Uterus (tissue), 2 donors: Measurements from ENCODE around the gene PPFIBP2.

ENCODE experiments used
- CTCF ChIP-seq, 4 experiments: fragments of 200-600 bp in 2 of 4; fragments of 450-650 bp in 2 of 4; sonication (generic) in 2 of 4; IDR thresholded peaks; one replicate each; pipeline ENCODE4 v1.5.1; 2016 to 2019; ENCODE audit warnings: antibody characterized with exemption in 4 of 4, mild to moderate bottlenecking in 2 of 4, moderate library complexity in 1 of 4
- POLR2A ChIP-seq, 2 donors: fragments of 450-650 bp; IDR thresholded peaks; one replicate each; pipeline ENCODE4 v1.6.1; 2016; ENCODE audit warnings: antibody characterized with exemption in 2 of 2, mild to moderate bottlenecking in 1 of 2, moderate library complexity in 1 of 2

GRCh38 chr11:7694235-7694634 lies 180.4 kb downstream of the PPFIBP2 start:
- TF ChIP-seq POLR2A (IDR thresholded peaks at IDR 0.05), result no peak
- no peak for TF ChIP-seq CTCF (IDR thresholded peaks at IDR 0.05)
